Neural cell (in vitro differentiated cells): ENCODE data around the gene ZNF783. TPM values are rescaled to one million over a fixed set of nuclear protein-coding genes. Genes with fewer than 3 reads are reported as not detected.

Source experiments
- H2AFZ ChIP-seq: fragments of 200-600, 300-800 bp; sonication (generic), shearing (Covaris generic); 2 replicates; pipeline ENCODE4 v1.6.0; 2014; ENCODE audit warnings: low read depth, mild to moderate bottlenecking, antibody characterized with exemption, low read length, moderate library complexity
- H3F3A ChIP-seq: fragments of 200-600 bp; shearing (Covaris generic); 2 replicates; pipeline ENCODE4 v1.6.1; 2016; ENCODE audit warnings: mild to moderate bottlenecking, moderate library complexity, mixed read lengths, antibody characterized with exemption, low read length; ENCODE audit not compliant: insufficient read depth, poor library complexity, severe bottlenecking
- H3K27ac ChIP-seq: fragments of 200-600, 300-800 bp; sonication (generic), shearing (Covaris generic); 2 replicates; pipeline ENCODE4 v1.5.1; 2014; ENCODE audit warnings: mild to moderate bottlenecking, low read length, moderate library complexity
- H3K27me3 ChIP-seq: fragments of 300-800, 200-600 bp; sonication (generic), shearing (Covaris generic); 2 replicates; pipeline ENCODE4 v1.6.0; 2014; ENCODE audit warnings: mild to moderate bottlenecking, low read depth, low read length, moderate library complexity; ENCODE audit not compliant: insufficient read depth
- H3K36me3 ChIP-seq: fragments of 300-800, 200-600 bp; sonication (generic), shearing (Covaris generic); 2 replicates; pipeline ENCODE4 v1.5.1; 2014; ENCODE audit warnings: mild to moderate bottlenecking, antibody characterized with exemption, low read length, moderate library complexity; ENCODE audit not compliant: insufficient read depth
- H3K4me2 ChIP-seq: fragments of 300-800, 200-600 bp; sonication (generic), shearing (Covaris generic); 2 replicates; pipeline ENCODE4 v1.6.0; 2014; ENCODE audit warnings: mild to moderate bottlenecking, low read length
- H3K4me3 ChIP-seq: fragments of 300-800, 200-600 bp; sonication (generic), shearing (Covaris generic); 2 replicates; pipeline ENCODE4 v1.5.1; 2014; ENCODE audit warnings: mild to moderate bottlenecking, low read length, moderate library complexity
- H3K79me2 ChIP-seq: fragments of 200-600 bp; shearing (Covaris generic); replicated peaks from 2 replicates; pipeline ENCODE4 v1.6.0; 2014; ENCODE audit warnings: mild to moderate bottlenecking, low read length, moderate library complexity; ENCODE audit not compliant: insufficient read depth
- H3K9ac ChIP-seq: fragments of 300-800, 200-600 bp; sonication (generic), shearing (Covaris generic); 2 replicates; pipeline ENCODE4 v1.6.1; 2016; ENCODE audit warnings: mild to moderate bottlenecking, low read length, mixed read lengths
- H3K9me2 ChIP-seq: fragments of 200-600 bp; shearing (Covaris generic); 2 replicates; pipeline ENCODE4 v1.6.1; 2016; ENCODE audit warnings: mild to moderate bottlenecking, low read length, mixed read lengths; ENCODE audit not compliant: insufficient read depth
- H3K9me3 ChIP-seq: fragments of 200-600, 300-800 bp; sonication (generic), shearing (Covaris generic); 2 replicates; pipeline ENCODE4 v1.6.1; 2016; ENCODE audit warnings: mild to moderate bottlenecking, mixed run types, low read length, moderate library complexity, mixed read lengths
- H4K20me1 ChIP-seq: fragments of 200-600 bp; shearing (Covaris generic); 2 replicates; pipeline ENCODE4 v1.6.1; 2016; ENCODE audit warnings: mild to moderate bottlenecking, mixed run types; ENCODE audit not compliant: insufficient read depth
- CTCF ChIP-seq: fragments of 450-650 bp; IDR thresholded peaks from 2 replicates; pipeline ENCODE4 v1.5.1; 2014; ENCODE audit warnings: antibody characterized with exemption, mild to moderate bottlenecking, moderate library complexity; ENCODE audit not compliant: poor library complexity, severe bottlenecking
- EZH2 ChIP-seq: fragments of 200-600, 300-800 bp; shearing (Covaris generic), sonication (generic); IDR thresholded peaks from 2 replicates; pipeline ENCODE4 v1.6.1; 2014; ENCODE audit warnings: antibody characterized with exemption, low read length, borderline replicate concordance, mild to moderate bottlenecking; ENCODE audit not compliant: insufficient read depth, poor library complexity, severe bottlenecking
- MXI1 ChIP-seq: fragments of 450-650 bp; conservative IDR thresholded peaks from 2 replicates; pipeline ENCODE4 v1.6.1; 2014; ENCODE audit warnings: antibody characterized with exemption, mild to moderate bottlenecking; ENCODE audit not compliant: poor library complexity, severe bottlenecking
- POLR2AphosphoS5 ChIP-seq: IDR thresholded peaks from 2 replicates; pipeline ENCODE4 v1.6.1; 2012
- RAD21 ChIP-seq: fragments of 450-650 bp; conservative IDR thresholded peaks from 2 replicates; pipeline ENCODE4 v1.6.1; 2014; ENCODE audit warnings: antibody characterized with exemption, mild to moderate bottlenecking, moderate library complexity
- REST ChIP-seq: IDR thresholded peaks from 2 replicates; pipeline ENCODE4 v1.6.1; 2012; ENCODE audit warnings: borderline replicate concordance
- SMC3 ChIP-seq: fragments of 450-650 bp; conservative IDR thresholded peaks from 2 replicates; pipeline ENCODE4 v1.6.1; 2014; ENCODE audit warnings: antibody characterized with exemption, mild to moderate bottlenecking, moderate library complexity; ENCODE audit not compliant: poor library complexity
- TAF1 ChIP-seq: IDR thresholded peaks from 2 replicates; pipeline ENCODE4 v1.6.1; 2012; ENCODE audit warnings: low read depth
- polyA plus RNA-seq: library from polyadenylated mRNA; depleted of rRNA; stranded (reverse); fragments of >200 nt; gene quantifications from 2 replicates; pipeline ENCODE4 v1.2.3, GENCODE V29; 2014

Gene ZNF783
- polyA plus RNA-seq, 1 donor from 2014 or later: 23.9 TPM

GRCh38 chr7:149300620-149301285 is 38.8 kb downstream of the ZNF783 start (continued):
- no peak for TF ChIP-seq EZH2
- no peak for TF ChIP-seq MXI1
- TF ChIP-seq TAF1: no peak

DNA sequence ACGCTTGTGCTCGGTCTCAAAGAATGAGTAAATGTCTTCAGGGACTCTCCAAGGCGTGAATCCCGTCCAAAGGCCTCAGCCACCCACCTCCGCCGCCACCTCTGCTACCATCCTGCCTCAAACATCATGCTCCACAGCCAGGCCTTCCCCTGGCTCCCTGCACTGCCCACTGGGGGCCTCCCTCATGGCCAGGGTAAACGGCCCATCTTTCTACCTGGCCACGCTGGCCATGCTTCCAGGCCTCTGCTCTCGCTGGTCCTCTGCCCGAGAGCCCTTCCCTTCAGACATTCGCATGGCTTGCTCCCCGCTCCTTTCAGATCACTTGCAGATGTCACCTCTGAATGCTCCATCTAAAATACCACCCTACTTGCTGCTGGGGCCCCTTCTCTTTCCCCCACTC is 40.2 kb downstream of the ZNF783 start:
- H3K4me2 ChIP-seq: no peak overlapping the region
- TF ChIP-seq CTCF: no peak
- no peak for TF ChIP-seq TAF1
- TF ChIP-seq RAD21: no peak
- no peak for TF ChIP-seq POLR2AphosphoS5
- no peak for TF ChIP-seq EZH2
- TF ChIP-seq REST: no peak
- H3K79me2 ChIP-seq: no peaks in the 10 kb centered on the region
- H3K4me3 ChIP-seq: no peak overlapping the region
- H3K27me3 ChIP-seq: no peaks in the 10 kb centered on the region
- no peaks in the 10 kb centered on the region for H3F3A ChIP-seq
- no peak overlapping the region for H2AFZ ChIP-seq
- H4K20me1 ChIP-seq: no peaks in the 10 kb centered on the region
- H3K27ac ChIP-seq: no peak overlapping the region
- H3K9me3 ChIP-seq: no peaks in the 10 kb centered on the region
- no peaks in the 10 kb centered on the region for H3K36me3 ChIP-seq
- H3K9me2 ChIP-seq: no peaks in the 10 kb centered on the region
- H3K9ac ChIP-seq: no peak overlapping the region

GRCh38 chr7:149302865-149303264 is 40.9 kb downstream of the ZNF783 start:
- Histone ChIP-seq H3K36me3 (no peaks in the 10 kb centered on the region), H3K9me2 (no peaks in the 10 kb centered on the region), H3K4me2 (no peak overlapping the region), H3K9me3 (no peaks in the 10 kb centered on the region), H3K27me3 (no peaks in the 10 kb centered on the region), H2AFZ (no peak overlapping the region), H3K79me2 (no peaks in the 10 kb centered on the region), H3K27ac (no peak overlapping the region), H3K9ac (no peak overlapping the region), H3F3A (no peaks in the 10 kb centered on the region), H3K4me3 (no peak overlapping the region), H4K20me1 (no peaks in the 10 kb centered on the region)
- TF ChIP-seq REST: no peak
- TF ChIP-seq SMC3: no peak
